GDM1 (cell line): Measurements from ENCODE around the gene REL.
"Not testable (repeated sequence)": the region's sequence is repeated elsewhere in the genome, so short reads cannot be mapped to it uniquely, and the experiment has no call there.

Experiments used
- DNase-seq: peaks from one replicate; lab custom pipeline; 2025; lab: John Stamatoyannopoulos, UW

The REL gene

GRCh38 chr2:60868589-60869273, 12.6 kb upstream of the REL start:
- DNase-seq: no peak

DNA sequence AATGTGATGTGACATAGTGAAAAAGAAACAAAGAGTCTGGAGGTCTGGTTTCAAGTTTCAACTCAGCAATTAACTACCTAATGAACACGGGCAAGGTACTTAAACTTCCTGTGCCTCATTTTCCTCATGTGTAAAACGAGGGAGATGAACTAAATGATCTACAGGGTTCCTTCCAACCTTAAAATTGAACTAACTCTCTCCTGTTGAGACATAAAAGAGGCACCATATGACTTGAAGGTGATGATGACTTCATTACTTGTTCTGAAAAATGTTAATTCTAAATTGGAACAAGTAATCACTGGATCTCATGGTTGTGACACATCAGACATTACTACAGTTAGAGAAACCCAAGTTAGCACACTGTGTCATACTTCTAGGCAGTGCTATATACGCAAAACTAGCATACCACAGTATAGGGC, 8.9 kb upstream of the REL start:
- DNase-seq: no peak

- no peak for DNase-seq
Observed at GRCh38 chr2:60873381-60873780, 8.0 kb upstream of the REL start.

DNA sequence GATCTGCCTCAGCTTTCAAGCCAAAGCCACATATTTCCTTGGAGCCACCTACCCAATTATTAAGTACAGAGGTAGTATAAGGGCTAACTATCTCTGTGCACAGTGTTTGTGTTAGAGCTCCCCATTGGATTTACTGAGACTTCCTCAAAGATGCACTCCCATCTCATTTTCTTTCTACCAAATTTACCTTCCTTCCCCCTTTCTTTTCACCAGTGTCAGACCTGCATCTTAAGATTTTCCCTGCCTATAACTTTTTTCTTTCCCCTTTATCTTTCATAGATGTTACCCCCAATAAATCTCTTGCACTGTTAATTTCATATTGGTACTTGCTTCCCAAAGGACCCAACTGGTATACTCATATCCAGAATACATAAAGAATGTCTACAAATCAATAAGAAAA, 5.9 kb upstream of the REL start:
- no peak for DNase-seq

DNA sequence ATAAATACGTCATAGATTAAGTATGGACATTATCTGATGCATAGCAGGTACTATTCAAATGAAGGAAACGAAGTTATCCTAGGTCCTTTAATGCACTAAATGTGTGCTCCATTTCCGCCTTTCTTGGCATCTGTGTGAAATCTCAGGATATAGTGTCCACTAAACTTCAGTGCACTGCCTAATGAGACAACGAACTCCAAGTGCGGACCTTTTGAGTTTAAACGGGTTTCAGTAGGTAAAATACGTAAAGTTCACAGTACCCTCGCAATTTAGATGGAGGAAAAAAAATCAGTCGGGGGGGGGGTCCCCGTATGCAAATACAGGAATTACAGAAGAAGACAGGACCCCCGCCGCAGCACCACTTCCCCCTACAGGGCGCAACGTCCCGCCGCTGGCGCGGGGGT, 729 bp upstream of the REL start:
- DNase-seq: no peak

DNA sequence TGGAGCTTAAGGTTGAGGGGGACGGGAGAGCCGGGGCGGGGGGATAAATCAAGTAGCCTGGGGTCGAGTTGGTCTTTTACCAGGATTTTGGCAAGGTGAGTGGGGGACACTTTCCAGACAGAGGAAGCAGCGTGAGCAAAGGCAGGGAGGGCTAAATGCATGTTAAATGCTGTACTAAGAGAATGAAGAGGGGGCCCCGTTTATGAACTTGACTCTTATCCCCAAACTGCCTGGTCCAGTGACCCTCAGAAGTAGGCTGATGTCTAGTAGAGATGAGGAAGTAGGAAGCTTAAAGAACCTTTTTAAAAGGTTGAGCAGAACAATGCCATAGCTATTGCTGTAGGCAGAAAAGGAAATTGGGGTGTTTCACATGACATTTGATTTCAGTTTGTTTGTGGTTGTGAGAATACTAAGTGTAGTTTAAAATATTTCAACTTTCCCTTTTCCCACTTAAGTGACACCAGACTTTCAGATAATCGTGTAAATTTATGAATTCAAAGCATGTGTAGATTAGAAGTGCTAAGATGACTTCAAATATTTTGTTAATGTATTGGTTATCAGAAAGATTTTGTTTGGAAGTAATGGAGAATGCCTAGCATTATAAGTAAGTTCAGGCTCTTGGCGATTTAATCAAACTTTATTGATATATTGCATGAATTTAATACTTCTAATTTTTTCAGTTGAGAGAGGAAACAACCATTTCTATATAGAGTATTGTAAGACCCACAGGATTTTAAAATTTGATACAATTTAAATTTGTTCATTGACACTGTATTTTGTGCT, 1.8 kb downstream of the REL start:
- DNase-seq: peak; percentile 24

DNA sequence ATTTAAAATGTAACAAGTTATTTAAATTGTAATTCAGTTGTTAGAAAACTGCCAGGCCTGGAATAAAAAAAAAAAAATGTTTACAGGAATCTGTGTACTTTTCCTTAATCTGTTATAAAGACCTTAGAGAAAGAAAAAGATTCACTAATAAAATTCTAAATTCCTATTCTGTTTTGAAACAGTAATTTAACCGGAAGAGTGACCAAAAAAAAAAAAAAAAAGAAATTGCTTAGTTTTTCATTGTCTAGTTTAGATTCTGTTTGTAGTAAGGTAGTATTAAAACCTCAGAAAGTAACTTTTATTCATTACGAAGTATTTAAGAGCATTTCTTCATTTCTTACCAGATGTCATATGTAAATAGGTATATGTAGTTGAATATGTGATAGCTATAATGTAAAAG, 2.5 kb downstream of the REL start:
- no peak for DNase-seq

DNA sequence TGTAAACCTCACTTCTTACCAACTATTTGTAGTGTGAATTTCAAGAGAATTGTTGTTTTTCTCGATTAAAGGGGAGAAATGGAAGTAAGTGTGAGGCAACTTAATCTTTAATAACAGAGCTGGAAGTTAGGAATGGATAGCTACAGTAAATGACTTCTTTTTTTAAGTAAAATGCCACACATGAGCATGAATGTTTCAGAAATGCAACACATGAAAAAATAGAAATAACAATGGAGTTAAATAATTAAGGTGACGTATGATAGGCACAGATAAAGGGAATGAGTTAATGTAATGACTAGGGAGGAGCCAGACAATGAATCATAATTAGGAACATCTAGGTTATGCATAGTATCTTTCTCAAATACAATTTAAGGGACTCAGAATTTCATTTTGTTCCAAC, 3.4 kb downstream of the REL start:
- DNase-seq: no peak

GRCh38 chr2:60885683-60886082, 4.3 kb downstream of the REL start:
- DNase-seq: no peak

- DNase-seq: no peak
Observed at GRCh38 chr2:60886991-60887390, 5.6 kb downstream of the REL start.

DNA sequence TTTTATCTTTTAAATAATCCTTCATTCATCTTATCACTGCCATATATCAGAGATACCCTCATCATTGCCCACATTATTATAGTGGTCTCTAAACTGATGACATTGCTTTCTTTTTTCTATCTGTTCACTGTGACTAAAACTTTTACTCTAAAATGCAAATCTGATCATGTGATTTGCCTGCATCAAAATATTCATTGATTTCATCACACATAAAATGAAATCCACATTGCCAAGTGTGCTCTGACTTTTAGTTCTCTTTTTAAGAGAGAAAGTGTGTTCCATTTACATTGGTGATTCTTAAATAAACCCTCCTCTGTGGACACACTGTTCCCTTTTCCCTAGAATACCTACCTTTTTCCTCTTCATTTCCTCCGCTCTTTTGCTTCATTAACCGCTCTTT, 7.5 kb downstream of the REL start:
- no peak for DNase-seq

- not testable (repeated sequence) for DNase-seq
Observed at GRCh38 chr2:60889581-60890392, 8.4 kb downstream of the REL start.

DNA sequence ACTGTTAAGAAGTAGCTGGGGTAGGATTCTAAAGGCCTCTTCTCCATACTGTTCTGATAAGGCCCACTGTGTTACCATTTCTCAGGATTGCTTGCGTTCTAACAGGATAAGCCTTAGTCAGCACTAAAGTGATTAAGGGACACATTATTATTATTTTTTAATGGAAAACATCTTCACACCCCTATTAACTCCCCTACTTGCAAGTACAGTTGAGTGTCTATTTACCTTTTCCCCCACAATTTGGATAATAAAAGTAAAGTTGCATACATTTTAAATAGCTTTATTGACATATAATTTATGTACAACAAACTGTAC, 9.0 kb downstream of the REL start:
- DNase-seq: no peak

DNA sequence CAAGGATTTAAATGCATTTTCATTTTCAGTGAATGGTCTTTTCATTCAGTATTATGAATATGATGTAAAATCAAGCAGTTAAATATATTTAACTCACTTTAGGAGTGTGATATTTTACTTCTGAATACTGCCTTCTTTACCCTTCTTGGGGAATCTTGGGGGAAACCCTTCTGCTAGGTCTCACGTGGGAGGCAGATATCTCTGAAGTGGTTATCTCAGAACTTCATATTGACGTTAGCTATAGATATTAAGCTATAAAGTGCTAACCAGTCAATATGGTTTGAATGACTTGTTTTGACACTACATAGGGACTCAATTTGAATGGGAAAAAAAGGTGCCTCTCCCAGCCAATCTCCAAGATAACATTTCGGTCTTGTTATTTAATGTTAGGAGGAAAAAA, 9.8 kb downstream of the REL start:
- DNase-seq: no peak

GRCh38 chr2:60898567-60898966, 17.2 kb downstream of the REL start:
- no peak for DNase-seq

DNA sequence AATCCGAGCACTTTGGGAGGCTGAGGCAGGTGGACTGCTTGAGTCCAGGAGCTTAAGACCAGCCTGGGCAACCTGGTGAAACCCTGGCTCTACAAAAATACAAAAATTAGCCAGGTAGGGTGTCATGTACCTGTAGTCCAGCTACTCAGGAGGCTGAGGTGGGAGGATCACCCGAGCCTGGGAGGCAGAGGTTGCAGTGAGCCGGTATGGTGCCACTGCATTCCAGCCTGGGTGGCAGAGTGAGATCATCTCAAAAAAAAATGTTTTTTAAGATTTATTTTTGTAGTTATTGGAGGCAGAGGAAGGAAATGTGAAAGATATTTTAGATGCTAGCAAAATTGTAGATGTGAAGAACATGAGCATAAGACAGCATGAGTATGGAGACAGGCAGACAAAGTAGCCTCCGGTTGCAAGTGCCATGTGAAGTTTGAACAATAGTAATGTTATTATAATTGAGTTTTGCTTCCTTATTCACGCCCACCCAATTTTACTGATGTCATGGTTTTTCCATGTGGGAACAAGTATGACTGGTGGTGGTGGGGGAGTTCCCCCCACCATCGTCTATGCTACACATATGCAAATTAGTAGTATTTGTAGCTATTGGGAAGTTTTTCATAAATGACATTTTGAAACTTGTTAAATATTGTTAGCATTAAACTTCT, 18.0 kb downstream of the REL start:
- no peak for DNase-seq

DNA sequence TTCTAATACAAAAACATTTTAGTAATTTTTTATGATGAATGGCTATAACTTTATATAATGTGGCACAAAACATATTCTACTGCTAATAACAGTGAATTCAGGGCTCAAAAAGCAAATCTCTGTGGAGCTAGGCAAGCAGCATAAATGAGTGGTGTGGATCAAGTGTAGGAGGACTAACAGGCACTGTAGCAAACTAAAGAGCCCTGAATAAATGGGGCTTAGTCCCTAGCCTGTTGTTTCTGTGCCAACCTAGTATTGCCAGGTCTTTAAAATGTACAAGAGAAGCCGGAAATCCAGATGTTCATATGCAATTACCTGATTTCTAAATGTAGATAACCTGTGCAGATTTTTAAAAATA, 18.5 kb downstream of the REL start:
- DNase-seq: no peak

GRCh38 chr2:60901296-60901695, 19.9 kb downstream of the REL start:
- DNase-seq: not testable (repeated sequence)

GRCh38 chr2:60905867-60906266, 24.5 kb downstream of the REL start:
- not testable (repeated sequence) for DNase-seq

DNA sequence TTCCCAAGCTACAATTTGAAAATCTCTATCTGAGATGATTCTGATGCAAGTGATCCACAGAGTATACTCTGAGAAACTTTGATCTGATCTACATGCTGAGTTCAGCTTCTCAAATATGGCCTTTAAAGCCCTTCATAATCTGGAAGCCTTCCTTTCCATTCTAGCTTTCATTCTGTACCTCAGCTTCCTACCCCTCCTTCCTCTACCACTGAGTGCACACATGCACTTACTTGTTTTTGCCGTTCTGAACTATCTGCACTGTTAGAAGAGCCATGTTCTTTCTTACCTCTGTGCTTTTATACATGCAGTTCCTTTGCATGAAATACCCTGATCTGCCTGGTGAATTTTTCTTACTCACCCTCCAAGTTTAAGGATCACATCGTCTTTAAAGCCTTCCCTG, 25.0 kb downstream of the REL start:
- DNase-seq: no peak

GRCh38 chr2:60907329-60907728, 26.0 kb downstream of the REL start:
- no peak for DNase-seq

DNA sequence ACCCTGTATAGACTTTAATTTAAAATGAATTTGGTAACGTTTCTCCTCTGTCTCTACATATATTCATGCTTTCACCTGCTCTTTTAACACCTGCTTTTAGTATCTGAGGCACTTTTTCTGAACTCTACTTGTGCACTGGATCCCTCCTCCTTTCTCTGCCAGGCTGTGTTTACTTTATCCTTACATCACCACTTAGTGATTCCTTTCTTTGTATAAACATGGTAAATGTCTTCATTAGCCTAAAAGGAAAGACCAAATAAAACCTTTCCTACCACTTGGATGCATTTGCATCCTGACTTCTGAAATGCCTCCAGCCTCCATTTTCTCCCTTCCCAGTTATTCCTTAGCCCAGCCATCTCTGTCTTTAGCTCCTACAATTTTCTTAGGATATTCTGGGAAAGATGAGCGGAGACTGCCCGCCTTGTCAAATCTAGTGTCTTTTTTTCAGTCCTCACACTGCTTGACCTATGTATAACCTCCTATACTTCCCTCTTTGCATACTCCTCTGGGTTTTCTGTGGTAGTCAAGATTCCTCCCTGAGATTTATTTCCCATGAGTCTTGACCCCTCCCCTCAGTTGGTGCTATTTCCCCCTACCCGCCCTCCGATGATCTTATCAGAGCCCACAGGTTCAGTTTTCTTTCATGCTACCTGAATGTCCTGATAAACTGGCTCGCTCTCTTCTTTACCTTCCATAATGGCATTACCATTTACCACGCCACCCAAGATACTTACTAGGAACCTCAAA, 44.8 kb downstream of the REL start:
- no peak for DNase-seq
